Measurements from ENCODE around the gene IL17RE. TPM values are rescaled to one million over a fixed set of nuclear protein-coding genes. Genes with fewer than 3 reads are reported as not detected.
A peak's percentile ranks its signal among the peaks of the same experiment; 100 is the strongest.
"Not testable (repeated sequence)": the region's sequence is repeated elsewhere in the genome, so short reads cannot be mapped to it uniquely, and the experiment has no call there.

Gene IL17RE, protein sequence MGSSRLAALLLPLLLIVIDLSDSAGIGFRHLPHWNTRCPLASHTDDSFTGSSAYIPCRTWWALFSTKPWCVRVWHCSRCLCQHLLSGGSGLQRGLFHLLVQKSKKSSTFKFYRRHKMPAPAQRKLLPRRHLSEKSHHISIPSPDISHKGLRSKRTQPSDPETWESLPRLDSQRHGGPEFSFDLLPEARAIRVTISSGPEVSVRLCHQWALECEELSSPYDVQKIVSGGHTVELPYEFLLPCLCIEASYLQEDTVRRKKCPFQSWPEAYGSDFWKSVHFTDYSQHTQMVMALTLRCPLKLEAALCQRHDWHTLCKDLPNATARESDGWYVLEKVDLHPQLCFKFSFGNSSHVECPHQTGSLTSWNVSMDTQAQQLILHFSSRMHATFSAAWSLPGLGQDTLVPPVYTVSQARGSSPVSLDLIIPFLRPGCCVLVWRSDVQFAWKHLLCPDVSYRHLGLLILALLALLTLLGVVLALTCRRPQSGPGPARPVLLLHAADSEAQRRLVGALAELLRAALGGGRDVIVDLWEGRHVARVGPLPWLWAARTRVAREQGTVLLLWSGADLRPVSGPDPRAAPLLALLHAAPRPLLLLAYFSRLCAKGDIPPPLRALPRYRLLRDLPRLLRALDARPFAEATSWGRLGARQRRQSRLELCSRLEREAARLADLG
- under 1 TPM; 0.47 to 0.85 (median 0.79) TPM for total RNA-seq

DNA sequence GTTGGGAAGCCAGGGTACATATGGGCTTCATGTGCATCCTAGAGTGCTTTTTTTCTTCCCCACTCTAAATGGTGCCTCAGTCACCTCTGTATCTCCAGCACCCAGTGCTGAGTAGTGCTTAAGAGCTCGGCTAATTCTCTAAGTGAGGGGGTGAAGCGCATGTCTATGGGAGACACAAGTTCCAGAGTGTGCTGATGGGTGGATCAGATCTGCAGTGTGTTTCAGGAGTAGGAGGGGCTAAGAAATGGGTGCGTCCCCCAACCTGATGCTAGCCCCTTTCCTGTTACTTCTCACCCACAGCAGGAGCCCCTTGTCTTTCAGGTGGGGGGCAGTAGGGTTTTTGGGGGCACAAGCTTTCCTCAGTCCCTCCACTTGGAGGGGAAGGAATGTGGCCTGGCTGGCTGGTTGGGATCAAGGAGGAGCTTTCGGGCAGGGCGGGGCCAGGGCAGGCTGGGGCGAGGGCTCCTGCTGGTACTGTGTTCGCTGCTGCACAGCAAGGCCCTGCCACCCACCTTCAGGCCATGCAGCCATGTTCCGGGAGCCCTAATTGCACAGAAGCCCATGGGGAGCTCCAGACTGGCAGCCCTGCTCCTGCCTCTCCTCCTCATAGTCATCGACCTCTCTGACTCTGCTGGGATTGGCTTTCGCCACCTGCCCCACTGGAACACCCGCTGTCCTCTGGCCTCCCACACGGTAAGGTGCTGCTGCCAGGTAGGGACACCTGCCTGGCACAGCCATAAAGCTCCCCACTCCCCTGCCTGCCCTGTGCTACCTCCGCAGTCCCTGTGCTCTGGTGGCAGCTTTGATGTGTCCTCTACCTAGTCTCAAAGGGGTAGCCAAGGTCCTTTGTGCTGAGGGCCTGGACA, at the start of gene IL17RE:
TSS of gene IL17RE (plus strand) at position 477 of the 866 bp plus-strand sequence. CDS start at position 562, 85 bp downstream.
- Histone ChIP-seq H3K27me3 (no peaks in the 10 kb centered on the region), H3K9me3 (no peaks in the 10 kb centered on the region), H3K4me3 (peak within 1 kb of the TSS in 1 of 2 donors; percentile 30), H3K4me1 (peaks cover 0 to 16% (median 0%) of the 10 kb centered on the region in 3 donors), H3K27ac (peak within 1 kb of the TSS in 1 of 4 donors; percentile 23), H3K36me3 (no peaks in the 10 kb centered on the region)
- 20 to 50% methylated on average over 1 of the region's 13 CpGs for WGBS, 2 donors (ENCODE audit: low coverage in 1 of 2)
- TF ChIP-seq EP300 (IDR thresholded peaks at IDR 0.05) (no peak), POLR2A (IDR thresholded peaks at IDR 0.05) (no peak), POLR2AphosphoS5 (IDR thresholded peaks at IDR 0.05) (no peak)
- TF ChIP-seq, protein P1, sequence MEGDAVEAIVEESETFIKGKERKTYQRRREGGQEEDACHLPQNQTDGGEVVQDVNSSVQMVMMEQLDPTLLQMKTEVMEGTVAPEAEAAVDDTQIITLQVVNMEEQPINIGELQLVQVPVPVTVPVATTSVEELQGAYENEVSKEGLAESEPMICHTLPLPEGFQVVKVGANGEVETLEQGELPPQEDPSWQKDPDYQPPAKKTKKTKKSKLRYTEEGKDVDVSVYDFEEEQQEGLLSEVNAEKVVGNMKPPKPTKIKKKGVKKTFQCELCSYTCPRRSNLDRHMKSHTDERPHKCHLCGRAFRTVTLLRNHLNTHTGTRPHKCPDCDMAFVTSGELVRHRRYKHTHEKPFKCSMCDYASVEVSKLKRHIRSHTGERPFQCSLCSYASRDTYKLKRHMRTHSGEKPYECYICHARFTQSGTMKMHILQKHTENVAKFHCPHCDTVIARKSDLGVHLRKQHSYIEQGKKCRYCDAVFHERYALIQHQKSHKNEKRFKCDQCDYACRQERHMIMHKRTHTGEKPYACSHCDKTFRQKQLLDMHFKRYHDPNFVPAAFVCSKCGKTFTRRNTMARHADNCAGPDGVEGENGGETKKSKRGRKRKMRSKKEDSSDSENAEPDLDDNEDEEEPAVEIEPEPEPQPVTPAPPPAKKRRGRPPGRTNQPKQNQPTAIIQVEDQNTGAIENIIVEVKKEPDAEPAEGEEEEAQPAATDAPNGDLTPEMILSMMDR (IDR thresholded peaks at IDR 0.05), result no peak
- no peak for ATAC-seq

DNA sequence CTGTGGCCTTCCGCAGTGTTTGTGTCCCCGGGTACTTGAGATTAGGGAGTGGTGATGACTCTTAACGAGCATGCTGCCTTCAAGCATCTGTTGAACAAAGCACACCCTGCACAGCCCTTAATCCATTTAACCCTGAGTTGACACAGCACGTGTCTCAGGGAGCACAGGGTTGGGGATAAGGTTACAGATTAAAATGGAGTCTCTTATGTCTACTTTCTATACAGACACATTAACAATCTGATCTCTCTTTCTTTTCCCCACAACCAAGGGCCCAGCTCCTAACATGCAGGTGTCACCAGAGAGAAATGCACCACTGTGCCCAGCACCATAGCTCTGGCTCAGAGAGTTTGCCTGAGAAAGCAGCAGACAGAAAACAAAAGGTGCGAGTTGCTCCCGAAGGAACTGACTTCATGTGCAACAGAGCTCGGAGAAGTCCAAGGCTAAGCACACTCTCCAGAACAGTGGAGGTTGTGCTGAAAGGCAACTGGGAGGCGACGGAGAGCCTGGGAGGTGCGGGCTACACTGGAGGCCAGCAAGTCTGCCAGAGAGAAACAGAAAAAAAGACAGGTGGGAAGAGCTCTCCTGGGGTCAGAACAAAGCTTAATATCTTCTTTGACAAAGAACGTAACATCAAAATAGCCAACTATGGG, 48.2 kb upstream of the IL17RE start:
- not testable (repeated sequence) for H3K27ac ChIP-seq, ATAC-seq, H3K27me3 ChIP-seq, H3K4me1 ChIP-seq, H3K4me3 ChIP-seq, H3K9me3 ChIP-seq, H3K36me3 ChIP-seq
- 60% methylated on average over 7 of the region's 11 CpGs; no CpG with 5 or more reads in 1 of the 2 donors for WGBS, 2 donors (ENCODE audit: low coverage in 1 of 2)

DNA sequence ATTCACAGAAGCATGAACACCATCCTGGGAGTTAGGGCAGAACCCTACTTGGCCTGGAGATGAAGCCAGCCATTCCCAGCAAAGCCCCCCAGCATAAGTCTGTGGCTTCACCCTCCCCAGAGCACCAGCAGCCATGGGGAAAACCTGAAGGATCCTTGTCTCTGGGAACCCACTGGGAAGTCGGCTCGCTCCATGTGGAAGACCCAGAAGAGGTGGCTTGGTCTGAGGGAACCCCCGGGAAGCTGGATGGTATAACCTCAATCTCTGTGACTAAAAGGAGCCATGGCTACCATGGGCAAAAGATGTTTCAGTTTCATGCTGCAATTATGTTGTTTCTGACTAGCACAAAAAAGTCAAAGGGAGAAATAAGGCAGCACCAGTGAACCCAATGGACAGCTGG, 47.1 kb upstream of the IL17RE start:
- Histone ChIP-seq H3K4me3 (no peak overlapping the region), H3K9me3 (no peaks in the 10 kb centered on the region), H3K27me3 (no peaks in the 10 kb centered on the region), H3K27ac (no peak overlapping the region), H3K36me3 (no peaks in the 10 kb centered on the region), H3K4me1 (no peaks in the 10 kb centered on the region)
- ATAC-seq, result no peak
- no CpG with 5 or more reads among the region's 3 CpGs for WGBS, 2 donors (ENCODE audit: low coverage in 1 of 2)
- TF ChIP-seq EP300 (IDR thresholded peaks at IDR 0.05) (no peak), POLR2A (IDR thresholded peaks at IDR 0.05) (no peak), POLR2AphosphoS5 (IDR thresholded peaks at IDR 0.05) (no peak)
- TF ChIP-seq, protein P1 (IDR thresholded peaks at IDR 0.05), result no peak

DNA sequence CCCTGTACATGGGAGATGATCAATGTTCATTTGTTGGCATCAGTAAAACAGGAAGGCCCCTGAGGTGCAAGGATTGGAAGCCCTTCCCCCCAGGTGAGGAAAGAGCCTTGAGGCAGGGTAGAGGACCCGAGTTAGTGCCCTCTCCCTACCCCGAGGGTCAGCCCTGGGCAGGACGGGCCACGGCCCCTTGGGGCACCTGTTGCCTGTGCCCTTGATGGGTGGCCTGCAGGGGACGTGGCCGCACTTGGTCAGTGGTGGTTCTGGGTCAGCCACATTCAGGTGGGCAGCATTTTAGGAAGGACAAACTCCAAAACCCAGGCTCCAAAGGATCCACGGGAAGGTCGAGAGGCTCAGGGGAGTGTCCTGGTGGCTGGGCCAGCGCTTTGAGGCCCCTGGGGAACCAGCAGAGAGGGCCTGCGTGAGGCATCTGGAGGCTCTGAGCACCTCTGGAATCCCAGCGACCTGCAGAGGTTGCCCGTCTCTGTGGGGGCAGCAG, 43.1 kb upstream of the IL17RE start:
- no CpG with 5 or more reads among the region's 12 CpGs for WGBS, 2 donors (ENCODE audit: low coverage in 1 of 2)
- Histone ChIP-seq H3K27ac (no peak overlapping the region), H3K4me1 (peaks cover 0 to 26% (median 18%) of the 10 kb centered on the region in 3 donors), H3K9me3 (no peaks in the 10 kb centered on the region), H3K27me3 (no peaks in the 10 kb centered on the region), H3K4me3 (no peak overlapping the region), H3K36me3 (no peaks in the 10 kb centered on the region)
- TF ChIP-seq POLR2A (IDR thresholded peaks at IDR 0.05) (no peak), EP300 (IDR thresholded peaks at IDR 0.05) (no peak), POLR2AphosphoS5 (IDR thresholded peaks at IDR 0.05) (no peak)
- TF ChIP-seq, protein P1 (IDR thresholded peaks at IDR 0.05), result no peak
- ATAC-seq, result no peak
